ENCODE data around the gene ADARB2. TPM values are rescaled to one million over a fixed set of nuclear protein-coding genes. Genes with fewer than 3 reads are reported as not detected.

ADARB2 gene
- total and polyA plus RNA-seq, 2 experiments from 2014 or later, result 1.6 to 3.1 TPM

DNA sequence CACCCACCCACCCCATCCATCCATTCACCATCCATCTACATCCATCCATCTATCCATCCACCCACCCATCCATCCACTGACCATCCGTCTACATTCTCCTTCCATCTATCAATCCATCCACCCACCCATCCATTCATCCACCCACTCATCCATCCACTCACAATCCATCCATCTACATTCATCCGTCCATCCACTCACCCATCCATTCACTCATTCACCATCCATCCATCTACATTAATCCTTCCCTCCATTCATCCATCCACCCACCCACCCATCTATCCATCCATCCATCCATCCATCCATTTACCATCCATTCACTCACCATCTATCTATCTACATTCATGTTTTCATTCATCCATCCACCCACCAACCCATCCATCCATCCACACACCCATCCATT, 292.5 kb downstream of the ADARB2 start:
- no peaks in the 10 kb centered on the region for H3K27me3 ChIP-seq
- H3K27ac ChIP-seq, result no peak overlapping the region
- H3K4me1 ChIP-seq (ENCODE audit: low read depth), result no peaks in the 10 kb centered on the region
- H3K36me3 ChIP-seq, result no peaks in the 10 kb centered on the region
- TF ChIP-seq, protein P1, sequence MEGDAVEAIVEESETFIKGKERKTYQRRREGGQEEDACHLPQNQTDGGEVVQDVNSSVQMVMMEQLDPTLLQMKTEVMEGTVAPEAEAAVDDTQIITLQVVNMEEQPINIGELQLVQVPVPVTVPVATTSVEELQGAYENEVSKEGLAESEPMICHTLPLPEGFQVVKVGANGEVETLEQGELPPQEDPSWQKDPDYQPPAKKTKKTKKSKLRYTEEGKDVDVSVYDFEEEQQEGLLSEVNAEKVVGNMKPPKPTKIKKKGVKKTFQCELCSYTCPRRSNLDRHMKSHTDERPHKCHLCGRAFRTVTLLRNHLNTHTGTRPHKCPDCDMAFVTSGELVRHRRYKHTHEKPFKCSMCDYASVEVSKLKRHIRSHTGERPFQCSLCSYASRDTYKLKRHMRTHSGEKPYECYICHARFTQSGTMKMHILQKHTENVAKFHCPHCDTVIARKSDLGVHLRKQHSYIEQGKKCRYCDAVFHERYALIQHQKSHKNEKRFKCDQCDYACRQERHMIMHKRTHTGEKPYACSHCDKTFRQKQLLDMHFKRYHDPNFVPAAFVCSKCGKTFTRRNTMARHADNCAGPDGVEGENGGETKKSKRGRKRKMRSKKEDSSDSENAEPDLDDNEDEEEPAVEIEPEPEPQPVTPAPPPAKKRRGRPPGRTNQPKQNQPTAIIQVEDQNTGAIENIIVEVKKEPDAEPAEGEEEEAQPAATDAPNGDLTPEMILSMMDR (IDR thresholded peaks at IDR 0.05; ENCODE audit: low read depth, low read length), result no peak
- H3K9me3 ChIP-seq (ENCODE audit: low read depth), result no peaks in the 10 kb centered on the region
- H3K4me3 ChIP-seq, result no peak overlapping the region
- no peak for DNase-seq (ENCODE audit: low read depth in 1 of 2, low spot score in 1 of 2)

DNA sequence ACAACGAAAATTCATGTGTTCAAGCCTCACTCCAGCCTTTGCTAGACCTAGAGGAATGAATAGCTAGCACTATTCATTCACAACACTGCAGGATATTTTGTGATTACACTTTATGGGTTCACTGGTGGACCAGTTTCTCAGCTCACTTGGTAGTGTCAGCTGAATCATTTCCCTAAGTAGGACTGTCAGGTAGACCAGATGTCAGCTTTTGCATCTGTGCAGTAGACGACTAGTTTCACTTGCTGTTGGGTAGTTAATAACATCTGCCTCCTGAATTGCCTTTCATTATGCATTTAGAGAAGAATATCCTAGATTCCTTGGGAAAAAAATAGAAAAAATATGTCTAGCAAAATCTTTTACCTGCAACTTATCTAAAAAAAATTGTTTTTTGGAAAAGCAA, 296.4 kb downstream of the ADARB2 start:
- H3K9me3 ChIP-seq (ENCODE audit: low read depth), result no peaks in the 10 kb centered on the region
- H3K27me3 ChIP-seq, result no peaks in the 10 kb centered on the region
- no peaks in the 10 kb centered on the region for H3K36me3 ChIP-seq
- no peak overlapping the region for H3K27ac ChIP-seq
- TF ChIP-seq, protein P1 (IDR thresholded peaks at IDR 0.05; ENCODE audit: low read depth, low read length), result no peak
- H3K4me1 ChIP-seq (ENCODE audit: low read depth), result no peaks in the 10 kb centered on the region
- no peak for DNase-seq (ENCODE audit: low read depth in 1 of 2, low spot score in 1 of 2)
- H3K4me3 ChIP-seq, result no peak overlapping the region

DNA sequence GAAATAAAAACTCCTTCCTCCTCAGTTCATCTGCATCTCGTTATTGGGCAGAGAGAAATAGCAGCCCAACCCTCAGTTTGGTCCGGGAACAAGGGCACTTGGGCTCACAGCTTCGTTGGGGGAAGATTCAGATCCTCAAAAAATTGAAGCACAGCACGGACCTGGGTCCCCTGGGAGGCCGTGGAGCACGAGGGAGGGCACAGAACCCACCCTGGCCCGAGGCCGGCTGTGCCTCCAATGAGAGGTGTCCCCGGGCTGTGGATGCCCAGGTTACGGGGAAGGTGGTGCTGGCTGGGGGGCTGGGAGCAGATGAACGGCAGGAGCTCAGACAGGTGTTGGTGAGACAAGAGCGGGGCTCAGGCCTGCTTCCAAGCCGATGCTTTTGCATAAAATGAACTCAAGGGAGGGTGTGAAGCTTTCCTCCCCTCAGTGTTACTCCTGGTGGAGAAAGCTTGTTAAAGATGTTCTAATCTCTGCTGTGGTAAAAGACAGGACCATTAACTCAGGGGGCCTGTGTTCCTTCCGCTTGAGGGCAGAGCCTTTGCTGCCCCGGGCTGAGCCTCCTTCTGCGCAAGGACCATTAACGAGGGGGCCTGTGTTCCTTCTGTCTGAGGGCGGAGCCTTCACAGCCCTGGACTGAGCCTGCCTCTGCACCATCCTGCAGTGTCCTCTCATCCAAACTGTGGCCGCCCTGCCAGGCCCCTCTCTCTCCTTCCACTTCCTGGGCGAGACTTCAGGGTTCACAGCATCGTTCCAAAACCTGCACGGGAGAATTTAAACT, 302.2 kb downstream of the ADARB2 start:
- Histone ChIP-seq H3K4me3 (no peak overlapping the region), H3K36me3 (no peaks in the 10 kb centered on the region), H3K9me3 (ENCODE audit: low read depth) (no peaks in the 10 kb centered on the region), H3K27ac (no peak overlapping the region), H3K27me3 (no peaks in the 10 kb centered on the region), H3K4me1 (ENCODE audit: low read depth) (no peaks in the 10 kb centered on the region)
- TF ChIP-seq, protein P1 (IDR thresholded peaks at IDR 0.05; ENCODE audit: low read depth, low read length), result no peak
- DNase-seq (ENCODE audit: low read depth in 1 of 2, low spot score in 1 of 2), result no peak

DNA sequence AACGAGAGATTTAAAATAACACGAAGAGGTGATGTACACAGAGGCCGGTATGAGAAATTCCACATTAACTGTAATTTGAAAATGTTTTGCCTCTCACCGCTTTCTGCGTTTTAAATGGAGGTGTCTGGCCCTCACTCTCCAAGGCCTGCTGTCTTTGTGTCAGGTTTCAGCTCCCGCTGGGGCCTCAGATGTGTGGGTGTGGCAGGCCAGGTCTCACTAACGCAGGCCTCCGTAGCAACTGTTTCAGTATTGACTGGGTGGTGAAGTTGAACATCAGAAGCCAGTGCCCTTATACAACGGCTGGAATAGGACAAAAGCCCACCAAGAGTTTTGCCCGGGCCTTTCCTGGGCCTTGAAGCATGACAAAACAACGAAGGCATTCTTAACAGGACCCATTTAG, 303.1 kb downstream of the ADARB2 start:
- no peaks in the 10 kb centered on the region for H3K4me1 ChIP-seq (ENCODE audit: low read depth)
- no peak for DNase-seq (ENCODE audit: low read depth in 1 of 2, low spot score in 1 of 2)
- no peak overlapping the region for H3K4me3 ChIP-seq
- H3K27ac ChIP-seq, result no peak overlapping the region
- TF ChIP-seq, protein P1 (IDR thresholded peaks at IDR 0.05; ENCODE audit: low read depth, low read length), result no peak
- H3K9me3 ChIP-seq (ENCODE audit: low read depth), result no peaks in the 10 kb centered on the region
- H3K36me3 ChIP-seq, result no peaks in the 10 kb centered on the region
- no peaks in the 10 kb centered on the region for H3K27me3 ChIP-seq

DNA sequence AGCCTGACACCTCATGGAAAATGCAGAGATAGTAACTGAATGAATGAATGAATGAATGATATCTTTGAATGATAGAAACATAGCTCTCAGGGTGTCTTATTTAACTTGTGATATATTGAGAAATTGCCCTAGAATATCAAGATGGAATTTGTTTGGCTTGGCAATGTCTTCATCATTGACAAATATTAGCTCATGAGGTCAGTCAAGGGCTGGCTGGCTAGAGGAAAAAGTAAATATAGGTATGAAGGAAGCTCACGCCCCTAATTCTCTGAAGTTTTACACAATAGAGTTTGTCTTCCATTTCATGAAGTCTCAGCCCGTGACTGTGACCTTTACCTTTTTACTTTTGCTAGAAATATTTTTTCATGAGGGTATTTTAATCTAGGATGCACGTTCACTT, 305.2 kb downstream of the ADARB2 start:
- no peaks in the 10 kb centered on the region for H3K4me1 ChIP-seq (ENCODE audit: low read depth)
- no peaks in the 10 kb centered on the region for H3K36me3 ChIP-seq
- no peak overlapping the region for H3K4me3 ChIP-seq
- no peak overlapping the region for H3K27ac ChIP-seq
- no peaks in the 10 kb centered on the region for H3K27me3 ChIP-seq
- TF ChIP-seq, protein P1 (IDR thresholded peaks at IDR 0.05; ENCODE audit: low read depth, low read length), result no peak
- DNase-seq (ENCODE audit: low read depth in 1 of 2, low spot score in 1 of 2), result no peak
- no peaks in the 10 kb centered on the region for H3K9me3 ChIP-seq (ENCODE audit: low read depth)
